SK-N-SH (cell line): ENCODE measurements around the gene SCEL. TPM values are rescaled to one million over a fixed set of nuclear protein-coding genes. Genes with fewer than 3 reads are reported as not detected.

Experiments used
- CTCF ChIA-PET: fragments of 300-600, 350-600 bp; formaldehyde crosslinking; extraction: SDS; loops from one replicate; lab custom pipeline; 2021; lab: Yijun Ruan, JAX
- POLR2A ChIA-PET: fragments of 350-600 bp; sonication (Branson Sonifier 250); formaldehyde crosslinking; extraction: SDS; loops from one replicate; lab custom pipeline; 2020; ENCODE audit warnings: antibody characterized with exemption, inconsistent platforms; lab: Yijun Ruan, JAX
- DNase-seq: peaks from one replicate; pipeline ENCODE4 v3.0.0; 2012
- H2AFZ ChIP-seq: fragments of 200-600 bp; sonication (generic); 2 replicates; pipeline ENCODE4 v1.8.1; 2016; ENCODE audit warnings: antibody characterized with exemption, mild to moderate bottlenecking, low read depth
- H3F3A ChIP-seq: fragments of 200-600 bp; sonication (generic); replicated peaks from 2 replicates; pipeline ENCODE3; 2016; ENCODE audit warnings: antibody characterized with exemption, mild to moderate bottlenecking; ENCODE audit not compliant: insufficient read depth
- H3K27ac ChIP-seq, 2 experiments: fragments of 200-500 bp in 1 of 2; fragments of 200-600 bp in 1 of 2; sonication (Bioruptor generic) in 1 of 2; sonication (generic), shearing (Covaris generic) in 1 of 2; 2 replicates each; pipeline versions ENCODE4 v1.5.1 to v1.6.1; 2014 to 2016; ENCODE audit warnings: low read depth in 2 of 2, inconsistent platforms in 1 of 2, low read length in 1 of 2, mild to moderate bottlenecking in 1 of 2, mixed read lengths in 1 of 2
- H3K27me3 ChIP-seq: fragments of 200-600 bp; sonication (generic), shearing (Covaris generic); 2 replicates; pipeline ENCODE4 v1.6.1; 2016; ENCODE audit warnings: mixed run types; ENCODE audit not compliant: insufficient read depth
- H3K36me3 ChIP-seq, 2 experiments: fragments of 200-500 bp in 1 of 2; fragments of 200-600 bp in 1 of 2; sonication (Bioruptor generic) in 1 of 2; sonication (generic) in 1 of 2; replicated peaks in 1 of 2; 2 replicates each; pipeline versions ENCODE3 to v1.5.1; 2014 to 2016; ENCODE audit warnings: low read length in 1 of 2, mild to moderate bottlenecking in 1 of 2; ENCODE audit not compliant: insufficient read depth in 2 of 2, control insufficient read depth in 1 of 2
- H3K4me1 ChIP-seq, 2 experiments: fragments of 200-500 bp in 1 of 2; fragments of 200-600 bp in 1 of 2; sonication (Bioruptor generic) in 1 of 2; sonication (generic), shearing (Covaris generic) in 1 of 2; 2 replicates each; pipeline versions ENCODE4 v1.5.1 to v1.6.1; 2014 to 2016; ENCODE audit warnings: low read depth in 1 of 2, low read length in 1 of 2, mixed run types in 1 of 2; ENCODE audit not compliant: insufficient read depth in 2 of 2, control insufficient read depth in 1 of 2
- H3K4me2 ChIP-seq: fragments of 200-600 bp; sonication (generic), shearing (Covaris generic); 2 replicates; pipeline ENCODE4 v1.6.1; 2017; ENCODE audit warnings: mixed run types
- H3K4me3 ChIP-seq, 2 experiments: fragments of 200-500 bp in 1 of 2; fragments of 200-600 bp in 1 of 2; sonication (Bioruptor generic) in 1 of 2; sonication (generic), shearing (Covaris generic) in 1 of 2; 2 replicates each; pipeline versions ENCODE4 v1.5.1 to v1.8.1; 2014 to 2016; ENCODE audit warnings: low read depth in 2 of 2, inconsistent platforms in 1 of 2, low read length in 1 of 2, mild to moderate bottlenecking in 1 of 2, mixed read lengths in 1 of 2, moderate library complexity in 1 of 2
- H3K79me2 ChIP-seq: fragments of 200-600 bp; sonication (generic); 2 replicates; pipeline ENCODE4 v1.8.1; 2017; ENCODE audit warnings: mild to moderate bottlenecking; ENCODE audit not compliant: insufficient read depth
- H3K9ac ChIP-seq: fragments of 200-600 bp; sonication (generic); 2 replicates; pipeline ENCODE4 v1.6.1; 2017; ENCODE audit warnings: mixed run types
- H3K9me2 ChIP-seq: fragments of 200-600 bp; sonication (generic); 2 replicates; pipeline ENCODE4 v1.6.1; 2017; ENCODE audit warnings: mixed run types
- H3K9me3 ChIP-seq: fragments of 200-600 bp; sonication (generic); 2 replicates; pipeline ENCODE4 v1.6.1; 2017; ENCODE audit warnings: mixed run types, mild to moderate bottlenecking, moderate library complexity
- H4K20me1 ChIP-seq: fragments of 200-600 bp; sonication (generic); 2 replicates; pipeline ENCODE4 v1.6.1; 2017; ENCODE audit warnings: mild to moderate bottlenecking, mixed run types; ENCODE audit not compliant: insufficient read depth
- CHD2 ChIP-seq: fragments of 150-350 bp; IDR thresholded peaks from 2 replicates; pipeline ENCODE4 v1.6.1; 2018; ENCODE audit warnings: low read length; ENCODE audit not compliant: partially characterized antibody
- ELF1 ChIP-seq: IDR thresholded peaks from 2 replicates; pipeline ENCODE4 v1.4.0; 2012
- EP300 ChIP-seq, 2 experiments: IDR thresholded peaks; 2 replicates each; pipeline versions ENCODE4 v1.4.0 to v1.6.1; 2012; ENCODE audit warnings: borderline replicate concordance in 1 of 2, low read depth in 1 of 2, low read length in 1 of 2
- JUND ChIP-seq: IDR thresholded peaks from 2 replicates; pipeline ENCODE4 v1.4.0; 2012
- MEF2A ChIP-seq: IDR thresholded peaks from 2 replicates; pipeline ENCODE4 v1.4.0; 2012; ENCODE audit warnings: low read depth, borderline replicate concordance
- NFIC ChIP-seq: IDR thresholded peaks from 2 replicates; pipeline ENCODE4 v1.4.0; 2012; ENCODE audit warnings: borderline replicate concordance
- PBX3 ChIP-seq: IDR thresholded peaks from 2 replicates; pipeline ENCODE4; 2012
- POLR2AphosphoS5 ChIP-seq: IDR thresholded peaks from 2 replicates; pipeline ENCODE4 v1.6.1; 2012; ENCODE audit warnings: low read depth, low read length
- RAD21 ChIP-seq: IDR thresholded peaks from 2 replicates; pipeline ENCODE4 v1.6.1; 2012; ENCODE audit warnings: mild to moderate bottlenecking, low read length
- RXRA ChIP-seq: IDR thresholded peaks from 2 replicates; pipeline ENCODE4 v1.4.0; 2012; ENCODE audit warnings: low read depth, mild to moderate bottlenecking, borderline replicate concordance
- TAF1 ChIP-seq: IDR thresholded peaks from 2 replicates; pipeline ENCODE4 v1.6.1; 2012; ENCODE audit warnings: low read depth, mild to moderate bottlenecking, low read length, moderate library complexity, borderline replicate concordance
- TEAD4 ChIP-seq: IDR thresholded peaks from 2 replicates; pipeline ENCODE4 v1.4.0; 2012; ENCODE audit warnings: mild to moderate bottlenecking, borderline replicate concordance; ENCODE audit not compliant: insufficient read depth
- USF1 ChIP-seq: IDR thresholded peaks from 2 replicates; pipeline ENCODE4 v1.4.0; 2012; ENCODE audit warnings: low read depth, borderline replicate concordance
- YY1 ChIP-seq: IDR thresholded peaks from 2 replicates; pipeline ENCODE4 v1.4.0; 2012; ENCODE audit warnings: low read depth, mild to moderate bottlenecking
- ZBTB33 ChIP-seq: IDR thresholded peaks from 2 replicates; pipeline ENCODE4 v1.4.0; 2012; ENCODE audit warnings: low read depth, borderline replicate concordance
- WGBS: methylation state at CpG from one replicate; pipeline ENCODE4 v1.1.6; 2017; ENCODE audit warnings: low lambda C conversion rate; 5-methylcytosine and 5-hydroxymethylcytosine counted together
- polyA plus RNA-seq, 3 experiments: library from polyadenylated mRNA; depleted of rRNA; stranded (reverse); fragments of >200 nt; gene quantifications; 2 replicates each; pipeline ENCODE4 v1.2.3, GENCODE V29; 2012
- TF ChIP-seq, protein P1 (sequence below): IDR thresholded peaks from 2 replicates; pipeline ENCODE4 v1.6.1; 2012; ENCODE audit warnings: mild to moderate bottlenecking, low read depth, low read length, moderate library complexity
- TF ChIP-seq, protein P2 (sequence below): fragments of 150-350 bp; IDR thresholded peaks from 2 replicates; pipeline ENCODE4 v1.6.1; 2017; ENCODE audit warnings: antibody characterized with exemption, low read length, low read depth, borderline replicate concordance

The SCEL gene
- polyA plus RNA-seq, 1 of the 3 experiments (the other 2 are of a cell fraction): 0.02 TPM

DNA sequence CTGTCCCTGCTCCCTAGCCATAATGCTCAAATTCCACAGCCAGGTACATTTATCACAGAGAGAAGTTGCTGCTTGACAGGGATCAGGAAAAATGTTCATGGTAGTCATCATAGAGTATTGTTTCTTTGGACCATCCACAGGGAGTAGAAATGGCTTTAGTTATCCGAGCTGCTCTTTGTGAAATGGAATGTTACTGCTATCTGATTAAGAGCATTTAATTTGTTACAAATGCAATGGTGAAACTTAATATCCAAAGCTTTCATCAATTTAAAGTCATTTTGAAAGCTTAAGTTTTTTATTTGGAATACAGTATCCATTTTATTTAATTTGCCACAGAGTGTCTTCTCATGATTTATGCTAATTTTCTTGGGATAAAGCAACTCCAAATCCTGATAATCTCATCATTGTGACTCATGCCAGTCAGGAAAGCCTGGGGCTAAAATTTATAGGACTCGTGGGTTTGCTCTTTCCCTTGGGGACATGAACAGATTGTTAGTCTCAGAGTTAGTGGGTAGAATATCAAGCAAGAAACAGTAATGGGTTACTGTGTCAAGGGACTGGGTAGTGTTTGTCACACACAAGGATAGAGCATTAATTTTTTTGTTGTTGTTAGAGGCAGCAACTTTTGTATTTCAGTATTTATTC is 59.8 kb downstream of the SCEL start:
- H2AFZ ChIP-seq: no peak overlapping the region
- TF ChIP-seq ZBTB33: no peak
- TF ChIP-seq, protein P1, sequence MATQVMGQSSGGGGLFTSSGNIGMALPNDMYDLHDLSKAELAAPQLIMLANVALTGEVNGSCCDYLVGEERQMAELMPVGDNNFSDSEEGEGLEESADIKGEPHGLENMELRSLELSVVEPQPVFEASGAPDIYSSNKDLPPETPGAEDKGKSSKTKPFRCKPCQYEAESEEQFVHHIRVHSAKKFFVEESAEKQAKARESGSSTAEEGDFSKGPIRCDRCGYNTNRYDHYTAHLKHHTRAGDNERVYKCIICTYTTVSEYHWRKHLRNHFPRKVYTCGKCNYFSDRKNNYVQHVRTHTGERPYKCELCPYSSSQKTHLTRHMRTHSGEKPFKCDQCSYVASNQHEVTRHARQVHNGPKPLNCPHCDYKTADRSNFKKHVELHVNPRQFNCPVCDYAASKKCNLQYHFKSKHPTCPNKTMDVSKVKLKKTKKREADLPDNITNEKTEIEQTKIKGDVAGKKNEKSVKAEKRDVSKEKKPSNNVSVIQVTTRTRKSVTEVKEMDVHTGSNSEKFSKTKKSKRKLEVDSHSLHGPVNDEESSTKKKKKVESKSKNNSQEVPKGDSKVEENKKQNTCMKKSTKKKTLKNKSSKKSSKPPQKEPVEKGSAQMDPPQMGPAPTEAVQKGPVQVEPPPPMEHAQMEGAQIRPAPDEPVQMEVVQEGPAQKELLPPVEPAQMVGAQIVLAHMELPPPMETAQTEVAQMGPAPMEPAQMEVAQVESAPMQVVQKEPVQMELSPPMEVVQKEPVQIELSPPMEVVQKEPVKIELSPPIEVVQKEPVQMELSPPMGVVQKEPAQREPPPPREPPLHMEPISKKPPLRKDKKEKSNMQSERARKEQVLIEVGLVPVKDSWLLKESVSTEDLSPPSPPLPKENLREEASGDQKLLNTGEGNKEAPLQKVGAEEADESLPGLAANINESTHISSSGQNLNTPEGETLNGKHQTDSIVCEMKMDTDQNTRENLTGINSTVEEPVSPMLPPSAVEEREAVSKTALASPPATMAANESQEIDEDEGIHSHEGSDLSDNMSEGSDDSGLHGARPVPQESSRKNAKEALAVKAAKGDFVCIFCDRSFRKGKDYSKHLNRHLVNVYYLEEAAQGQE: no peak
- no peak for TF ChIP-seq USF1
- no peak for TF ChIP-seq TEAD4
- no peak for TF ChIP-seq ELF1
- TF ChIP-seq NFIC: no peak
- no peak for TF ChIP-seq YY1
- TF ChIP-seq RAD21: no peak
- TF ChIP-seq POLR2AphosphoS5: no peak
- TF ChIP-seq JUND: no peak
- no peak for TF ChIP-seq MEF2A
- TF ChIP-seq CHD2: no peak
- TF ChIP-seq TAF1: no peak
- TF ChIP-seq RXRA: no peak
- no peak for TF ChIP-seq PBX3
- no peak for TF ChIP-seq EP300 (IDR thresholded peaks at IDR 0.05; ENCODE audit: borderline replicate concordance in 1 of 2, low read depth in 1 of 2, low read length in 1 of 2)
- TF ChIP-seq, protein P2, sequence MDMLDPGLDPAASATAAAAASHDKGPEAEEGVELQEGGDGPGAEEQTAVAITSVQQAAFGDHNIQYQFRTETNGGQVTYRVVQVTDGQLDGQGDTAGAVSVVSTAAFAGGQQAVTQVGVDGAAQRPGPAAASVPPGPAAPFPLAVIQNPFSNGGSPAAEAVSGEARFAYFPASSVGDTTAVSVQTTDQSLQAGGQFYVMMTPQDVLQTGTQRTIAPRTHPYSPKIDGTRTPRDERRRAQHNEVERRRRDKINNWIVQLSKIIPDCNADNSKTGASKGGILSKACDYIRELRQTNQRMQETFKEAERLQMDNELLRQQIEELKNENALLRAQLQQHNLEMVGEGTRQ: no peak
- no peaks in the 10 kb centered on the region for H3K9me2 ChIP-seq
- 0% methylated on average over 2 of the region's 2 CpGs for WGBS
- no peak for DNase-seq
- ChIA-PET CTCF (interaction anchor here (0.6 to 1.2 kb wide), 4 partner anchors 11 to 1634 kb away, joined by 3 to 4 read pairs (median 3); no protein-coding TSS in a partner anchor), POLR2A (no interaction called here)
- no peak overlapping the region for H3K27ac ChIP-seq
- no peaks in the 10 kb centered on the region; a peak in 1 of 4 replicates for H3K4me1 ChIP-seq
- H3K36me3 ChIP-seq: no peaks in the 10 kb centered on the region
- no peaks in the 10 kb centered on the region for H4K20me1 ChIP-seq
- H3K79me2 ChIP-seq: no peaks in the 10 kb centered on the region
- H3K4me2 ChIP-seq: no peak overlapping the region
- no peaks in the 10 kb centered on the region for H3K9me3 ChIP-seq
- H3F3A ChIP-seq: no peaks in the 10 kb centered on the region
- H3K4me3 ChIP-seq: no peak overlapping the region
- no peak overlapping the region for H3K9ac ChIP-seq
- H3K27me3 ChIP-seq: no peaks in the 10 kb centered on the region
